Hypothalamus (tissue), 51 donors: Measurements from ENCODE around the gene CSF1.

Experiments used
- DNase-seq, 51 donors: peaks; one replicate each; lab custom pipeline; 2025; lab: John Stamatoyannopoulos, UW

The CSF1 gene

GRCh38 chr1:109881906-109882287 lies 28.8 kb upstream of the CSF1 start:
- DNase-seq: no peak

GRCh38 chr1:109882288-109883245 lies 28.1 kb upstream of the CSF1 start:
- DNase-seq: peak in 40 of 51 donors; percentile 16 to 90 (median 71)

GRCh38 chr1:109883248-109883955 lies 27.2 kb upstream of the CSF1 start:
- DNase-seq: no peak

- no peak for DNase-seq
Measured at GRCh38 chr1:109884242-109884891, 26.3 kb upstream of the CSF1 start.

- DNase-seq: no peak
Measured at GRCh38 chr1:109885589-109885988, 25.1 kb upstream of the CSF1 start.

GRCh38 chr1:109886827-109887226 lies 23.8 kb upstream of the CSF1 start:
- peak in 1 of 51 donors; percentile 27 for DNase-seq

- no peak for DNase-seq
Measured at GRCh38 chr1:109887271-109887670, 23.4 kb upstream of the CSF1 start.

GRCh38 chr1:109887884-109888283 lies 22.8 kb upstream of the CSF1 start:
- DNase-seq: no peak

- DNase-seq: no peak
Measured at GRCh38 chr1:109889094-109889493, 21.6 kb upstream of the CSF1 start.

GRCh38 chr1:109890115-109890953 lies 20.3 kb upstream of the CSF1 start:
- DNase-seq: peak in 1 of 51 donors; percentile 43

GRCh38 chr1:109891930-109892329 lies 18.7 kb upstream of the CSF1 start:
- DNase-seq: peak in 15 of 51 donors; percentile 9 to 54 (median 30)

GRCh38 chr1:109892561-109893368 lies 17.9 kb upstream of the CSF1 start:
- DNase-seq: no peak

- DNase-seq: no peak
Measured at GRCh38 chr1:109893532-109894171, 17.0 kb upstream of the CSF1 start.

GRCh38 chr1:109894823-109895719 lies 15.6 kb upstream of the CSF1 start:
- no peak for DNase-seq

- DNase-seq: no peak
Measured at GRCh38 chr1:109895720-109896504, 14.7 kb upstream of the CSF1 start.

- DNase-seq: no peak
Measured at GRCh38 chr1:109896681-109897080, 14.0 kb upstream of the CSF1 start.
